HEK293 (cell line): ENCODE measurements around the gene ZNF410.
A peak's percentile ranks its signal among the peaks of the same experiment; 100 is the strongest.

Source experiments
- CTCF ChIA-PET: fragments of 350-600 bp; formaldehyde crosslinking; extraction: SDS; loops from one replicate; lab custom pipeline; 2021; ENCODE audit warnings: antibody characterized with exemption; lab: Yijun Ruan, JAX
- POLR2A ChIA-PET: fragments of 300-600 bp; formaldehyde crosslinking; extraction: SDS; loops from one replicate; lab custom pipeline; 2020; ENCODE audit warnings: antibody characterized with exemption, inconsistent platforms; lab: Yijun Ruan, JAX
- H3K27ac ChIP-seq: fragments of 200-500 bp; sonication (Bioruptor generic); 2 replicates; pipeline ENCODE4 v1.5.1; 2014; ENCODE audit warnings: low read depth, low read length, control low read depth, inconsistent platforms; ENCODE audit errors: extremely low read depth
- H3K36me3 ChIP-seq, 2 experiments: fragments of 200-500 bp in 1 of 2; sonication (Bioruptor generic) in 1 of 2; 1 replicate in 1 of 2; 2 replicates in 1 of 2; pipeline ENCODE4 v1.5.1; 2014 to 2017; ENCODE audit warnings: inconsistent platforms in 2 of 2, low read length in 2 of 2; ENCODE audit not compliant: control insufficient read depth in 2 of 2, insufficient read depth in 1 of 2
- H3K4me1 ChIP-seq: fragments of 200-500 bp; sonication (Bioruptor generic); 2 replicates; pipeline ENCODE4 v1.5.1; 2014; ENCODE audit warnings: mild to moderate bottlenecking, low read length, inconsistent platforms; ENCODE audit not compliant: control insufficient read depth, insufficient read depth
- H3K4me3 ChIP-seq: 2 replicates; pipeline ENCODE4 v1.5.1; 2011; ENCODE audit warnings: low read depth, mild to moderate bottlenecking, control low read depth, low read length, moderate library complexity
- H3K9me3 ChIP-seq: fragments of 200-500 bp; sonication (Bioruptor generic); 2 replicates; pipeline ENCODE4 v1.5.1; 2014; ENCODE audit warnings: low read depth, low read length, inconsistent platforms; ENCODE audit not compliant: control insufficient read depth, insufficient read depth
- BCL11A ChIP-seq: fragments of 450-650 bp; formaldehyde crosslinking; IDR thresholded peaks from 2 replicates; pipeline ENCODE4 v1.5.1; 2016; ENCODE audit warnings: low read depth, missing biosample characterization, missing genetic modification characterization
- FEZF1 ChIP-seq: fragments of 450-650 bp; formaldehyde crosslinking; IDR thresholded peaks from 2 replicates; pipeline ENCODE4 v1.5.1; 2016; ENCODE audit warnings: missing biosample characterization, missing genetic modification characterization
- MYNN ChIP-seq: fragments of 450-650 bp; formaldehyde crosslinking; IDR thresholded peaks from 2 replicates; pipeline ENCODE4 v1.5.1; 2016; ENCODE audit warnings: missing biosample characterization, missing genetic modification characterization, borderline replicate concordance
- MZF1 ChIP-seq: fragments of 450-650 bp; formaldehyde crosslinking; IDR thresholded peaks from 2 replicates; pipeline ENCODE4 v1.5.1; 2017; ENCODE audit warnings: missing biosample characterization, missing genetic modification characterization, borderline replicate concordance
- PRDM1 ChIP-seq: fragments of 450-650 bp; formaldehyde crosslinking; IDR thresholded peaks from 2 replicates; pipeline ENCODE4; 2016; ENCODE audit warnings: missing biosample characterization, missing genetic modification characterization
- SCRT1 ChIP-seq: fragments of 450-650 bp; formaldehyde crosslinking; IDR thresholded peaks from 2 replicates; pipeline ENCODE4 v1.5.1; 2016; ENCODE audit warnings: missing biosample characterization, missing genetic modification characterization, borderline replicate concordance
- ZBTB21 ChIP-seq: fragments of 450-650 bp; formaldehyde crosslinking; IDR thresholded peaks from 2 replicates; pipeline ENCODE4 v1.5.1; 2017; ENCODE audit warnings: missing biosample characterization, missing genetic modification characterization
- ZFP41 ChIP-seq: fragments of 450-650 bp; formaldehyde crosslinking; IDR thresholded peaks from 2 replicates; pipeline ENCODE4 v1.5.1; 2016; ENCODE audit warnings: missing biosample characterization, missing genetic modification characterization, borderline replicate concordance
- ZIC2 ChIP-seq: fragments of 450-650 bp; formaldehyde crosslinking; IDR thresholded peaks from 2 replicates; pipeline ENCODE4 v1.5.1; 2016; ENCODE audit warnings: missing biosample characterization, missing genetic modification characterization
- ZNF121 ChIP-seq: fragments of 450-650 bp; formaldehyde crosslinking; IDR thresholded peaks from 2 replicates; pipeline ENCODE4 v1.5.1; 2016; ENCODE audit warnings: missing biosample characterization, missing genetic modification characterization
- ZNF132 ChIP-seq: fragments of 450-650 bp; formaldehyde crosslinking; IDR thresholded peaks from 2 replicates; pipeline ENCODE4 v1.5.1; 2017; ENCODE audit warnings: missing biosample characterization, missing genetic modification characterization, borderline replicate concordance
- ZNF169 ChIP-seq: fragments of 450-650 bp; formaldehyde crosslinking; IDR thresholded peaks from 2 replicates; pipeline ENCODE4 v1.5.1; 2016; ENCODE audit warnings: missing biosample characterization, missing genetic modification characterization
- ZNF324 ChIP-seq: fragments of 450-650 bp; formaldehyde crosslinking; IDR thresholded peaks from 2 replicates; pipeline ENCODE4 v1.5.1; 2016; ENCODE audit warnings: missing biosample characterization, missing genetic modification characterization
- ZNF350 ChIP-seq: fragments of 450-650 bp; formaldehyde crosslinking; IDR thresholded peaks from 2 replicates; pipeline ENCODE4 v1.5.0; 2017; ENCODE audit warnings: missing biosample characterization, mild to moderate bottlenecking, missing genetic modification characterization
- ZNF391 ChIP-seq: fragments of 450-650 bp; formaldehyde crosslinking; IDR thresholded peaks from 2 replicates; pipeline ENCODE4 v1.5.1; 2016; ENCODE audit warnings: low read depth, missing biosample characterization, missing genetic modification characterization, borderline replicate concordance
- ZNF433 ChIP-seq: fragments of 450-650 bp; formaldehyde crosslinking; IDR thresholded peaks from 2 replicates; pipeline ENCODE4 v1.5.1; 2016; ENCODE audit warnings: missing biosample characterization, missing genetic modification characterization, low read depth
- ZNF555 ChIP-seq: fragments of 450-650 bp; formaldehyde crosslinking; conservative IDR thresholded peaks from 2 replicates; pipeline ENCODE4 v1.5.1; 2017; ENCODE audit warnings: missing biosample characterization, mild to moderate bottlenecking, missing genetic modification characterization, inconsistent platforms
- ZNF561 ChIP-seq: fragments of 450-650 bp; IDR thresholded peaks from 2 replicates; pipeline ENCODE4 v1.5.1; 2018; ENCODE audit warnings: missing biosample characterization, missing genetic modification characterization, borderline replicate concordance
- ZNF610 ChIP-seq: fragments of 450-650 bp; formaldehyde crosslinking; IDR thresholded peaks from 2 replicates; pipeline ENCODE4 v1.5.1; 2016; ENCODE audit warnings: missing biosample characterization, missing genetic modification characterization, borderline replicate concordance
- ZNF660 ChIP-seq: fragments of 450-650 bp; IDR thresholded peaks from 2 replicates; pipeline ENCODE4 v1.5.1; 2018; ENCODE audit warnings: missing biosample characterization, mild to moderate bottlenecking, missing genetic modification characterization
- ZNF843 ChIP-seq: fragments of 450-650 bp; formaldehyde crosslinking; IDR thresholded peaks from 2 replicates; pipeline ENCODE4 v1.5.1; 2016; ENCODE audit warnings: missing biosample characterization, missing genetic modification characterization
- TF ChIP-seq, protein P1 (sequence below): IDR thresholded peaks from 2 replicates; pipeline ENCODE4 v1.6.1; 2011; ENCODE audit warnings: mild to moderate bottlenecking, low read depth, low read length, borderline replicate concordance
- TF ChIP-seq, protein P2 (sequence below): fragments of 450-650 bp; formaldehyde crosslinking; IDR thresholded peaks from 2 replicates; pipeline ENCODE4 v1.5.1; 2016; ENCODE audit warnings: missing biosample characterization, missing genetic modification characterization
- TF ChIP-seq, protein P3 (sequence below): fragments of 450-650 bp; formaldehyde crosslinking; IDR thresholded peaks from 2 replicates; pipeline ENCODE4 v1.5.1; 2017; ENCODE audit warnings: missing biosample characterization, missing genetic modification characterization
- TF ChIP-seq, protein P4 (sequence below): fragments of 450-650 bp; formaldehyde crosslinking; IDR thresholded peaks from 2 replicates; pipeline ENCODE4 v1.5.1; 2016; ENCODE audit warnings: missing biosample characterization, missing genetic modification characterization
- TF ChIP-seq, protein P5 (sequence below): fragments of 450-650 bp; formaldehyde crosslinking; IDR thresholded peaks from 2 replicates; pipeline ENCODE4 v1.5.1; 2017; ENCODE audit warnings: missing biosample characterization, missing genetic modification characterization

ZNF410 gene

DNA sequence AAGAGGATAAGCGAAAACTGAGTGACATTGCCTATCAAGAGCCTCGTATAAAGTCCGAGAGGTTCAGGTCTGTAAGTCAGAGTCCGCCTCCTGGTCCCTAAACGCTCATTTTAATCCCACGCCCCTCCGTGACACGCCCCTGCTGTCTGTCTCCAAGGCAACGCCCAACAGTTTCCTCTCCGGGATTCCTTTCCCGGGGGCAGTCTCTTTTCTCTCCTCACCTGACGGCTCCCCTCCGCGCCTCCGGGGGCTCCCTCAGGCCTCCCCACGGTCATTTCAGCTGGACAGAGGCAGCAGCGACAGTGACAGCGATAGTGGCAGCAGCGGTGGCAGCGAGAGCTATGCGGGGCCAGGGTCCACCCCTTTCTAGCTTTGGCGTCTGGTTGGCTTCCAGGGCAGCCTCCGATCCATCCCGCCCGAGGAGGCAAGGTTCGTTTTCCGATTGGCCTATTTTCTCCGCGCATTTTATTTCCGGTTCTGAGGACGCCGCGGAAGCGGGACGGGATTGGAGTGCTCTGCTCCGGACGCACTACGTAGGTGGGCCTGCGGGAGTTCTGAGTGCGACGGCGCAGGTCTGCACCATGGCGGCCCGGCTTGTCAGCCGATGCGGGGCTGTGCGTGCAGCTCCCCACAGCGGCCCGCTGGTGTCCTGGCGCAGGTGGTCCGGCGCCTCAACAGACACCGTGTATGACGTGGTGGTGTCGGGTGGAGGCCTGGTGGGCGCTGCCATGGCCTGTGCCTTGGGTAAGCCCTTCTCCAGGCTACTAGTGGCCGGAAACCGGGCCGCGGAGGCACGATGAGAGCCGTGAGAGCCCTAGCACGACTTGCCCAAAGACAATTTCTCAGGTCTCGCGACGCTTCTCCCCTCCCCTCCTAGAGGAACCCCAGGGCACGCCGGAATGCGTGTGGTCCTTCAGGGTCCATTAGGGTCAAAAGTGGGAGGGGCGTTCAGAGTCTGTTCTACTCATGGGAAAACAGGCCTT lies 63.4 kb downstream of the ZNF410 start, which contains the start of the genes COQ6 and FAM161B (continued):
- TF ChIP-seq MYNN (no peak), ZNF169 (tag by site-specific recombination) (no peak), ZFP41 (tag by site-specific recombination) (no peak), ZNF121 (tag by site-specific recombination) (no peak), FEZF1 (tag by site-specific recombination) (no peak), BCL11A (tag by site-specific recombination) (no peak), ZIC2 (tag by site-specific recombination) (peak; percentile 61), ZBTB21 (tag by site-specific recombination) (peak; percentile 55), ZNF561 (tag by site-specific recombination) (no peak), ZNF324 (tag by site-specific recombination) (peak; percentile 24; the same call in 1 of the 2 replicates)
- TF ChIP-seq, protein P1, sequence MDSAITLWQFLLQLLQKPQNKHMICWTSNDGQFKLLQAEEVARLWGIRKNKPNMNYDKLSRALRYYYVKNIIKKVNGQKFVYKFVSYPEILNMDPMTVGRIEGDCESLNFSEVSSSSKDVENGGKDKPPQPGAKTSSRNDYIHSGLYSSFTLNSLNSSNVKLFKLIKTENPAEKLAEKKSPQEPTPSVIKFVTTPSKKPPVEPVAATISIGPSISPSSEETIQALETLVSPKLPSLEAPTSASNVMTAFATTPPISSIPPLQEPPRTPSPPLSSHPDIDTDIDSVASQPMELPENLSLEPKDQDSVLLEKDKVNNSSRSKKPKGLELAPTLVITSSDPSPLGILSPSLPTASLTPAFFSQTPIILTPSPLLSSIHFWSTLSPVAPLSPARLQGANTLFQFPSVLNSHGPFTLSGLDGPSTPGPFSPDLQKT, result no peak; the same call in 1 of the 2 replicates
- TF ChIP-seq, protein P2, sequence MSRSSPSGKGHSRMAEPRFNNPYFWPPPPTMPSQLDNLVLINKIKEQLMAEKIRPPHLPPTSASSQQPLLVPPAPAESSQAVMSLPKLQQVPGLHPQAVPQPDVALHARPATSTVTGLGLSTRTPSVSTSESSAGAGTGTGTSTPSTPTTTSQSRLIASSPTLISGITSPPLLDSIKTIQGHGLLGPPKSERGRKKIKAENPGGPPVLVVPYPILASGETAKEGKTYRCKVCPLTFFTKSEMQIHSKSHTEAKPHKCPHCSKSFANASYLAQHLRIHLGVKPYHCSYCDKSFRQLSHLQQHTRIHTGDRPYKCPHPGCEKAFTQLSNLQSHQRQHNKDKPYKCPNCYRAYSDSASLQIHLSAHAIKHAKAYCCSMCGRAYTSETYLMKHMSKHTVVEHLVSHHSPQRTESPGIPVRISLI (tag by site-specific recombination), result no peak
- TF ChIP-seq, all 188 proteins: peak for 54

DNA sequence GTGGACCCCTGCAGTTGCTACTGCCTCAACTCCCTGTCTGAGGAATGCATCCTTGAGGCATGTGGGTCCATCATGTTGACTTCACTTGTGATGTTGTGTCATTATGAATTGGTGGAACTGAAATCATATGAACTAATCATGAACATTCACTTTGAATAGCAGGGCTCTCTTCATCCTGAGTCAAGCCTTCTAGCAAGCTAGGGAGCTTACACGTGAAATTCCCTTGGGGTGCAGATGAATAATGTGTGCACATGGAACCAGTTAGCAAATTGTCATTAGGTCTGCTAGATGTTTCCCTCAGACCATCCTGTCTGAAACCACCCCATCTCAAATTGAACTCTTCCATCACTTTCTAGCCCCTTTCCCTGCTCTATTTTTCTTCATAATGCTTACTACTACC lies 67.1 kb downstream of the ZNF410 start:
- ChIA-PET POLR2A (no interaction called here), CTCF (interaction anchor here (0.7 kb wide), 1 partner anchor 643 kb away, joined by 4 read pairs; no protein-coding TSS in a partner anchor)
- Histone ChIP-seq H3K27ac (no peak overlapping the region), H3K4me1 (no peaks in the 10 kb centered on the region), H3K4me3 (no peak overlapping the region), H3K9me3 (no peaks in the 10 kb centered on the region), H3K36me3 (peaks cover 39 to 45% of the 10 kb centered on the region in 2 experiments)
- TF ChIP-seq, protein P3, sequence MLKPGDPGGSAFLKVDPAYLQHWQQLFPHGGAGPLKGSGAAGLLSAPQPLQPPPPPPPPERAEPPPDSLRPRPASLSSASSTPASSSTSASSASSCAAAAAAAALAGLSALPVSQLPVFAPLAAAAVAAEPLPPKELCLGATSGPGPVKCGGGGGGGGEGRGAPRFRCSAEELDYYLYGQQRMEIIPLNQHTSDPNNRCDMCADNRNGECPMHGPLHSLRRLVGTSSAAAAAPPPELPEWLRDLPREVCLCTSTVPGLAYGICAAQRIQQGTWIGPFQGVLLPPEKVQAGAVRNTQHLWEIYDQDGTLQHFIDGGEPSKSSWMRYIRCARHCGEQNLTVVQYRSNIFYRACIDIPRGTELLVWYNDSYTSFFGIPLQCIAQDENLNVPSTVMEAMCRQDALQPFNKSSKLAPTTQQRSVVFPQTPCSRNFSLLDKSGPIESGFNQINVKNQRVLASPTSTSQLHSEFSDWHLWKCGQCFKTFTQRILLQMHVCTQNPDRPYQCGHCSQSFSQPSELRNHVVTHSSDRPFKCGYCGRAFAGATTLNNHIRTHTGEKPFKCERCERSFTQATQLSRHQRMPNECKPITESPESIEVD (tag by site-specific recombination), result no peak
- TF ChIP-seq ZNF555 (tag by site-specific recombination), result no peak
- no peak for TF ChIP-seq ZBTB21 (tag by site-specific recombination)
- TF ChIP-seq, protein P4, sequence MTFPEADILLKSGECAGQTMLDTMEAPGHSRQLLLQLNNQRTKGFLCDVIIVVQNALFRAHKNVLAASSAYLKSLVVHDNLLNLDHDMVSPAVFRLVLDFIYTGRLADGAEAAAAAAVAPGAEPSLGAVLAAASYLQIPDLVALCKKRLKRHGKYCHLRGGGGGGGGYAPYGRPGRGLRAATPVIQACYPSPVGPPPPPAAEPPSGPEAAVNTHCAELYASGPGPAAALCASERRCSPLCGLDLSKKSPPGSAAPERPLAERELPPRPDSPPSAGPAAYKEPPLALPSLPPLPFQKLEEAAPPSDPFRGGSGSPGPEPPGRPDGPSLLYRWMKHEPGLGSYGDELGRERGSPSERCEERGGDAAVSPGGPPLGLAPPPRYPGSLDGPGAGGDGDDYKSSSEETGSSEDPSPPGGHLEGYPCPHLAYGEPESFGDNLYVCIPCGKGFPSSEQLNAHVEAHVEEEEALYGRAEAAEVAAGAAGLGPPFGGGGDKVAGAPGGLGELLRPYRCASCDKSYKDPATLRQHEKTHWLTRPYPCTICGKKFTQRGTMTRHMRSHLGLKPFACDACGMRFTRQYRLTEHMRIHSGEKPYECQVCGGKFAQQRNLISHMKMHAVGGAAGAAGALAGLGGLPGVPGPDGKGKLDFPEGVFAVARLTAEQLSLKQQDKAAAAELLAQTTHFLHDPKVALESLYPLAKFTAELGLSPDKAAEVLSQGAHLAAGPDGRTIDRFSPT (tag by site-specific recombination), result no peak
- TF ChIP-seq, protein P5, sequence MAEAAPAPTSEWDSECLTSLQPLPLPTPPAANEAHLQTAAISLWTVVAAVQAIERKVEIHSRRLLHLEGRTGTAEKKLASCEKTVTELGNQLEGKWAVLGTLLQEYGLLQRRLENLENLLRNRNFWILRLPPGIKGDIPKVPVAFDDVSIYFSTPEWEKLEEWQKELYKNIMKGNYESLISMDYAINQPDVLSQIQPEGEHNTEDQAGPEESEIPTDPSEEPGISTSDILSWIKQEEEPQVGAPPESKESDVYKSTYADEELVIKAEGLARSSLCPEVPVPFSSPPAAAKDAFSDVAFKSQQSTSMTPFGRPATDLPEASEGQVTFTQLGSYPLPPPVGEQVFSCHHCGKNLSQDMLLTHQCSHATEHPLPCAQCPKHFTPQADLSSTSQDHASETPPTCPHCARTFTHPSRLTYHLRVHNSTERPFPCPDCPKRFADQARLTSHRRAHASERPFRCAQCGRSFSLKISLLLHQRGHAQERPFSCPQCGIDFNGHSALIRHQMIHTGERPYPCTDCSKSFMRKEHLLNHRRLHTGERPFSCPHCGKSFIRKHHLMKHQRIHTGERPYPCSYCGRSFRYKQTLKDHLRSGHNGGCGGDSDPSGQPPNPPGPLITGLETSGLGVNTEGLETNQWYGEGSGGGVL (tag by site-specific recombination), result no peak
- no peak for TF ChIP-seq SCRT1 (tag by site-specific recombination)
- TF ChIP-seq ZNF132 (tag by site-specific recombination), result no peak
- no peak for TF ChIP-seq ZNF660
- TF ChIP-seq PRDM1 (tag by site-specific recombination), result no peak
- no peak for TF ChIP-seq ZNF843
- TF ChIP-seq ZNF610 (tag by site-specific recombination), result no peak
- TF ChIP-seq ZNF391 (tag by site-specific recombination), result no peak
- TF ChIP-seq ZNF433 (tag by site-specific recombination), result no peak
- TF ChIP-seq ZNF350 (tag by site-specific recombination), result no peak
- no peak for TF ChIP-seq MZF1 (tag by site-specific recombination)
